Activated naive CD4-positive, alpha-beta T cell treated with anti-CD3 and anti-CD28 coated beads, Interleukin-2, amount 50 U/mL, for 72 hours (primary cell): Measurements from ENCODE around the gene METTL21C. TPM values are rescaled to one million over a fixed set of nuclear protein-coding genes. Genes with fewer than 3 reads are reported as not detected.

Experiments used
- ATAC-seq, 2 donors: fragments of 150-1000 bp; cut with Tn5 transposase; 2 replicates each; pipeline ENCODE4 v1.10.0; 2021; ENCODE audit warnings: mild to moderate bottlenecking in 2 of 2, moderate library complexity in 2 of 2
- DNase-seq, 2 donors: peaks; one replicate each; pipeline ENCODE4 v3.0.0; 2021 to 2022; ENCODE audit warnings: low spot score in 2 of 2
- H3K27ac Mint-ChIP-seq, 2 donors: one replicate each; pipeline ENCODE4 v1.8.0; 2022; ENCODE audit warnings: mild to moderate bottlenecking in 2 of 2, mixed read lengths in 2 of 2
- H3K36me3 Mint-ChIP-seq, 2 donors: one replicate each; pipeline ENCODE4 v1.8.0; 2022; ENCODE audit warnings: mixed read lengths in 2 of 2
- H3K9me3 Mint-ChIP-seq, 2 donors: one replicate each; pipeline ENCODE4 v1.8.0; 2022; ENCODE audit warnings: mixed read lengths in 2 of 2
- total RNA-seq, 2 donors: library from RNA; stranded (reverse); gene quantifications; one replicate each; pipeline ENCODE4 v1.2.3, GENCODE V29; 2022

Gene METTL21C
- total RNA-seq, 2 donors from 2014 or later, result not detected

DNA sequence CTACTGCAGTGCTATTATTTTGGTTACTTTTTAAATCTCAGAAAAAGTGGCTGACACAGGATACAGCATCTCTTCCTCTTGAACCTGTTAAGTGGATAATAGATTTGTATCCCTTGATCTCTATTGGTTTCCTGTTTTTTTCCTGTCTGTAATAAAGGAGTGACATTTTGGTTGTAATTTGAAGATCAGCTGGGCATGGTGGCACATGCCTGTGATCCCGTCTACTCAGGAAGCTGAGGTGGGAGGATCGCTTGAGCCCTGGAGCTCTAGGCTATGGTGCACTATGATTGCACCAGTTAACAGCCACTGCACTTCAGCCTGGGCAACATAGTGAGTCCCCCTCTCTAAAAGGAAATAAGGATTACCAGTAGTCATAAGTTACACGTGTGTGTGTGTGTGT is 46.8 kb downstream of the METTL21C start:
- DNase-seq, result no peak
- ATAC-seq, result no peak
- Mint-ChIP-seq H3K36me3 (no peaks in the 10 kb centered on the region), H3K9me3 (no peaks in the 10 kb centered on the region), H3K27ac (no peak overlapping the region)

DNA sequence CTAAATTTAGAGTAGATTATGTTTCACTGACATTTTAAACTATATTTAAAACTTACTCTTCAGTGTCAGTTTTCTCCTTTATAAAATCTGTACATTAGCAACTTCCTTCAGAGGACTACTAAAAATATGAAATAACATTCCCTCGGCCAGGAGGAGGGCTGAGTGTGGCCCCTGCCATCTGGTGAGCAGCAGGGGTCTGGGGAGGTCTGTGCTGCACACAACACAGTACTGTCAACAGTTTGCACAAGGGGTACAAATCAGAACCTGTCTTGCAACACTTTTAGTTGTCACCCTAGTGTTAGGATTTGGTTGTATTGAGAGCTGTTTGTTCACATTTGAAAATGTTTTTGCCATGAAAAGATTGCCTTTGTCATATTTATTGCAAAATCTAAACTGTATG is 49.1 kb downstream of the METTL21C start:
- no peak for ATAC-seq
- Mint-ChIP-seq H3K9me3 (no peaks in the 10 kb centered on the region), H3K36me3 (peaks cover 5 to 8% of the 10 kb centered on the region in 2 donors), H3K27ac (no peak overlapping the region)
- no peak for DNase-seq

DNA sequence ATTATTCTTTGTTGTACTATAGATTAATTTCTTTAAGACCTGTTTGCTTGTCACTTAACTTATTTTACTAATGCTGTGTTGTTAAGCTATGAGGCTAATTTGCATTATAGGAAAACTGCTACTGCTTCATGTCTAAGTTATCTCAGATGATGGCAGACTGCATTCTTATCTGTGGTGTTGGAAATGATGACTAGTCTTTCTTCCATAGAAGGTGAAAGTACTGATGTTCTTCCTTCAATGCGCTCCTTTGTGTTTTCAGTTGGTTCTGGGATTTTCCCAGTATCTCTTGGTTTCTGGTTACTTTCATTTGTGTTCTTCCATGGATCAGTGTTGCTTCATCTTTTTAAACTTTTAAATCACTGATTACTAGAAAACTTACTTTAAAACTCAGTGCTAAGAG is 51.2 kb downstream of the METTL21C start:
- H3K36me3 Mint-ChIP-seq, result peaks cover 6 to 9% of the 10 kb centered on the region in 2 donors
- no peaks in the 10 kb centered on the region for H3K9me3 Mint-ChIP-seq
- H3K27ac Mint-ChIP-seq, result peak overlapping the region in 1 of 2 donors; percentile 45
- DNase-seq, result no peak
- peak in 1 of 2 donors; percentile 36 for ATAC-seq

DNA sequence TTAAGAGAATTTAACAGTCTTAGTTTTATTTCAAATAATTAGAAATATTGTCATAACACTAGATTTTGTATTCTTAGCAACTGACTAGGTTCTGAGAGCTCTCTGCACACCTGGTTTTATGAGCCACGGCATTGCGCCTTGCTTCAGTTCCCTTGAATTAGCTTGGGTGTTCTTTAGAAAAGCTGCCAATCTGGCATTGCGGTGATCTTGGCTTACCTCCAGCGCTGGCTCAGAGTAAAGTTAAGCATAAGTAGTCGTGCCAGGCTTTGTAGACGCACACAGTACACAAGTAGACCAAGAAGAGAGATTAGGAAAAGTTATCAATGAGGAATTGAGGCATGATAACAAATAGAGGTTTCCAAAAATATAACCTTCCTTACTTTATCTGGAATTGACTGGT is 52.4 kb downstream of the METTL21C start:
- DNase-seq, result no peak
- Mint-ChIP-seq H3K9me3 (no peaks in the 10 kb centered on the region), H3K36me3 (peaks cover 6 to 9% of the 10 kb centered on the region in 2 donors), H3K27ac (no peak overlapping the region)
- no peak for ATAC-seq

DNA sequence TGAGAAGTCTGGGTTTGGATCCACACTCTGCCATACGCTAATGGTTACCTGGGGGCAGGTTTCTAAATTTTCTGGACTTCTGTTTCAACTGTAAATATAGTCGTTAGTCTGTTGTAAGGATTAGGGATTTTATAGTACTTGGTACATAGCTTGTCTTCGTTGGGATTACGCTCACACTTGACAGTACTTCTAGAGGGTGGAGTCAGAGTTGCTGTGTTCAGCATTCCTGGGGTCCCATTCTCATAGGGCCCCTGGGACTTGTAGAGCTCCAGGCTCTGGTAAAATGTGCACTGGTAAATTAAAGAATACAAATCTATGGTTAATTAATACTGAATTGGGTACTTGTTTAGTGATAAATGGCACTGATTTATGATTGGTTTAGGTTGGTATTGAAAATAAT is 52.8 kb downstream of the METTL21C start:
- ATAC-seq (no peak), DNase-seq (no peak)
- H3K9me3 Mint-ChIP-seq, result no peaks in the 10 kb centered on the region
- peaks cover 6 to 9% of the 10 kb centered on the region in 2 donors for H3K36me3 Mint-ChIP-seq
- H3K27ac Mint-ChIP-seq, result no peak overlapping the region

DNA sequence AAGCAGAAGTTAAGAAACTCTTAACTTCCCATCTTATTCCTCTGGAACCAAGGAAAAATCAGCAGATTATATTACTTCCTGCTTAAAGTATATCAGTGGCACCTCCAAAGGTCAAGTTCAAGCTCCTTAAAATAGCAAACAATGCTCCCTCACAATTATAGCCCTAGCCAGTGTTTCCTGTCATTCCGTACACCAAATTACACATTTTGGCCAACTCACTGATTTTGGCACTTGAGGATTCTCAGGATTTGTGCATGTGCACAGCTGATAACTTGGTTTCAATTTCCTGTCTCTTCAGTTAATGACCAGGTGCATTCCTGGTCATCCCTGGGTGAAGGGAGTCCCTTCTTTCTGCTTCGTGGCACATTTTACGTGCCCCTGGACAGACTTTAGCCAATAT is 56.1 kb downstream of the METTL21C start:
- DNase-seq (no peak), ATAC-seq (no peak)
- Mint-ChIP-seq H3K27ac (peak overlapping the region; percentile 0 to 53), H3K36me3 (peaks cover 11 to 21% of the 10 kb centered on the region in 2 donors), H3K9me3 (no peaks in the 10 kb centered on the region)

Other genes starting within 250 kb of the METTL21C start
- gene TPP2, start 98.1 kb downstream of the METTL21C start, total RNA-seq, result 10 to 100 TPM; 62.4 to 62.7 TPM
- 10 to 100 TPM; 17.4 to 23.4 TPM for gene TEX30, start 78.7 kb upstream of the METTL21C start, total RNA-seq
- gene POGLUT2, start 103.9 kb upstream of the METTL21C start, total RNA-seq, result 1 to 10 TPM; 1.8 to 4.3 TPM
- gene BIVM, start 104.1 kb upstream of the METTL21C start, total RNA-seq, result 10 to 100 TPM in 1 of 2 donors, 1 to 10 TPM in 1; 4.6 to 17.9 TPM
- 10 to 100 TPM; 69.7 to 84.6 TPM for gene ERCC5, start 151.0 kb upstream of the METTL21C start, total RNA-seq